Body of pancreas (tissue), 4 donors: ENCODE data around the gene IRAG1. TPM values are rescaled to one million over a fixed set of nuclear protein-coding genes. Genes with fewer than 3 reads are reported as not detected.

ENCODE experiments used
- ATAC-seq: fragments of 150-250 bp; one replicate; pipeline ENCODE4 v1.9.1; 2016
- DNase-seq, 4 donors: peaks; one replicate each; pipeline ENCODE4 v3.0.0-alpha.2; 2019
- H3K27ac ChIP-seq, 4 donors: fragments of 200-600 bp; sonication (generic); 1 replicate in 3 of 4; 2 replicates in 1 of 4; pipeline versions ENCODE4 v1.5.1 to v1.6.1; 2016 to 2019; ENCODE audit warnings: mild to moderate bottlenecking in 1 of 4, mixed read lengths in 1 of 4, moderate library complexity in 1 of 4
- H3K27me3 ChIP-seq, 2 donors: fragments of 200-600 bp; sonication (generic); one replicate each; pipeline ENCODE4 v1.6.0; 2016; ENCODE audit warnings: mild to moderate bottlenecking in 1 of 2
- H3K36me3 ChIP-seq, 2 donors: fragments of 200-600 bp; sonication (generic); replicated peaks in 1 of 2; 2 replicates each; pipeline ENCODE4 v1.5.1; 2016; ENCODE audit warnings: low read depth in 2 of 2; ENCODE audit not compliant: insufficient read depth in 1 of 2
- H3K4me1 ChIP-seq: fragments of 200-600 bp; sonication (generic); one replicate; pipeline ENCODE4 v1.6.0; 2016
- H3K4me3 ChIP-seq, 2 donors: fragments of 200-600 bp; sonication (generic); 1 replicate in 1 of 2; 2 replicates in 1 of 2; pipeline ENCODE4 v1.5.1; 2016 to 2019
- H3K9me3 ChIP-seq, 3 donors: fragments of 200-600 bp; sonication (generic); 1 replicate in 2 of 3; 2 replicates in 1 of 3; pipeline ENCODE4 v1.5.1; 2016
- CTCF ChIP-seq, 7 experiments: fragments of 450-650 bp in 4 of 7; fragments of 200-600 bp in 3 of 7; sonication (generic) in 3 of 7; IDR thresholded peaks; one replicate each; pipeline ENCODE4 v1.5.1; 2016 to 2019; ENCODE audit warnings: antibody characterized with exemption in 7 of 7
- POLR2A ChIP-seq, 3 donors: fragments of 450-650 bp; IDR thresholded peaks; one replicate each; pipeline ENCODE4 v1.6.1; 2016; ENCODE audit warnings: antibody characterized with exemption in 3 of 3, mild to moderate bottlenecking in 2 of 3
- WGBS, 2 donors: methylation state at CpG; one replicate each; pipeline ENCODE4 v1.1.5; 2017; 5-methylcytosine and 5-hydroxymethylcytosine counted together
- intact Hi-C: fragments of 100-400 bp; cut with DNase I; formaldehyde crosslinking; loops from one replicate; pipeline ENCODE4 v1.15.1; 2023
- total RNA-seq, 2 donors: library from RNA; depleted of rRNA; stranded (reverse); fragments of >200 nt; gene quantifications; one replicate each; pipeline ENCODE4 v1.1.0, GENCODE V29; 2016

The IRAG1 gene
- total RNA-seq, 2 donors from 2014 or later: 1.6 to 10.1 TPM

GRCh38 chr11:10701982-10702381 is 8.4 kb upstream of the IRAG1 start:
- no peaks in the 10 kb centered on the region for H3K9me3 ChIP-seq
- no peak overlapping the region for H3K27ac ChIP-seq
- H3K36me3 ChIP-seq: no peaks in the 10 kb centered on the region
- H3K4me1 ChIP-seq: no peaks in the 10 kb centered on the region
- DNase-seq (no peak), ATAC-seq (no peak)
- TF ChIP-seq CTCF (IDR thresholded peaks at IDR 0.05) (no peak), POLR2A (IDR thresholded peaks at IDR 0.05) (no peak)
- 70 to 77% methylated on average over 3 of the region's 3 CpGs for WGBS, 2 donors
- no peaks in the 10 kb centered on the region for H3K27me3 ChIP-seq
- no peak overlapping the region for H3K4me3 ChIP-seq
- intact Hi-C loops: no loop called here

- no peaks in the 10 kb centered on the region for H3K9me3 ChIP-seq
- DNase-seq: no peak
- H3K4me1 ChIP-seq: no peaks in the 10 kb centered on the region
- H3K27me3 ChIP-seq: no peaks in the 10 kb centered on the region
- H3K27ac ChIP-seq: no peak overlapping the region
- no peak overlapping the region for H3K4me3 ChIP-seq
- intact Hi-C loops: no loop called here
- 95 to 100% methylated on average over 3 of the region's 3 CpGs for WGBS, 2 donors
- no peak for ATAC-seq
- no peaks in the 10 kb centered on the region for H3K36me3 ChIP-seq
- TF ChIP-seq POLR2A (IDR thresholded peaks at IDR 0.05): no peak
- TF ChIP-seq CTCF (IDR thresholded peaks at IDR 0.05): no peak
Observed at GRCh38 chr11:10699072-10699471, 5.5 kb upstream of the IRAG1 start.

- H3K4me3 ChIP-seq: no peak overlapping the region
- no peaks in the 10 kb centered on the region for H3K4me1 ChIP-seq
- DNase-seq (no peak), ATAC-seq (no peak)
- TF ChIP-seq POLR2A (IDR thresholded peaks at IDR 0.05): no peak
- H3K27ac ChIP-seq: no peak overlapping the region
- H3K36me3 ChIP-seq: no peaks in the 10 kb centered on the region
- 66 to 83% methylated on average over 2 of the region's 2 CpGs for WGBS, 2 donors
- intact Hi-C loops: no loop called here
- no peaks in the 10 kb centered on the region for H3K9me3 ChIP-seq
- H3K27me3 ChIP-seq: no peaks in the 10 kb centered on the region
Observed at GRCh38 chr11:10697323-10697620, 3.7 kb upstream of the IRAG1 start.

GRCh38 chr11:10696468-10697322 is 3.1 kb upstream of the IRAG1 start:
- H3K36me3 ChIP-seq: no peaks in the 10 kb centered on the region
- H3K4me1 ChIP-seq: no peaks in the 10 kb centered on the region
- 75 to 76% methylated on average over 9 of the region's 9 CpGs for WGBS, 2 donors
- H3K27me3 ChIP-seq: no peaks in the 10 kb centered on the region
- no peak overlapping the region for H3K4me3 ChIP-seq
- H3K9me3 ChIP-seq: no peaks in the 10 kb centered on the region
- ATAC-seq: no peak
- no peak for DNase-seq
- H3K27ac ChIP-seq: no peak overlapping the region
- TF ChIP-seq POLR2A (IDR thresholded peaks at IDR 0.05): no peak
- no peak for TF ChIP-seq CTCF (IDR thresholded peaks at IDR 0.05)
- intact Hi-C loops: no loop called here

- no peak for TF ChIP-seq POLR2A (IDR thresholded peaks at IDR 0.05)
- no peak for TF ChIP-seq CTCF (IDR thresholded peaks at IDR 0.05)
- Histone ChIP-seq H3K27ac (no peak overlapping the region), H3K36me3 (no peaks in the 10 kb centered on the region), H3K27me3 (no peaks in the 10 kb centered on the region), H3K4me3 (no peak overlapping the region), H3K4me1 (no peaks in the 10 kb centered on the region), H3K9me3 (no peaks in the 10 kb centered on the region)
- DNase-seq (no peak), ATAC-seq (no peak)
- WGBS, 2 donors: 27 to 29% methylated on average over 3 of the region's 3 CpGs
- intact Hi-C loops: no loop called here
Observed at GRCh38 chr11:10695833-10696232, 2.3 kb upstream of the IRAG1 start.
